Measurements from ENCODE around the gene HERPUD2.

GRCh38 chr7:35695987-35696386 lies 1.1 kb upstream of the HERPUD2 start:
- TF ChIP-seq MYC (IDR thresholded peaks at IDR 0.05; ENCODE audit: low read depth, low read length) = no peak
- TF ChIP-seq, protein P1, sequence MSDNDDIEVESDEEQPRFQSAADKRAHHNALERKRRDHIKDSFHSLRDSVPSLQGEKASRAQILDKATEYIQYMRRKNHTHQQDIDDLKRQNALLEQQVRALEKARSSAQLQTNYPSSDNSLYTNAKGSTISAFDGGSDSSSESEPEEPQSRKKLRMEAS (IDR thresholded peaks at IDR 0.05; ENCODE audit: low read depth, low read length) = no peak
- no peak for TF ChIP-seq CTCF (IDR thresholded peaks at IDR 0.05; ENCODE audit: low read depth, low read length)

Measured in NB4 (cell line).